Activated CD4-positive, alpha-beta T cell treated with anti-CD3 and anti-CD28 coated beads for 24 hours (primary cell): ENCODE measurements around the gene FRMD6.

Experiments used
- DNase-seq, 2 donors: peaks; one replicate each; pipeline ENCODE4 v3.0.0-alpha.2; 2020; ENCODE audit warnings: low read depth in 2 of 2

Gene FRMD6

DNA sequence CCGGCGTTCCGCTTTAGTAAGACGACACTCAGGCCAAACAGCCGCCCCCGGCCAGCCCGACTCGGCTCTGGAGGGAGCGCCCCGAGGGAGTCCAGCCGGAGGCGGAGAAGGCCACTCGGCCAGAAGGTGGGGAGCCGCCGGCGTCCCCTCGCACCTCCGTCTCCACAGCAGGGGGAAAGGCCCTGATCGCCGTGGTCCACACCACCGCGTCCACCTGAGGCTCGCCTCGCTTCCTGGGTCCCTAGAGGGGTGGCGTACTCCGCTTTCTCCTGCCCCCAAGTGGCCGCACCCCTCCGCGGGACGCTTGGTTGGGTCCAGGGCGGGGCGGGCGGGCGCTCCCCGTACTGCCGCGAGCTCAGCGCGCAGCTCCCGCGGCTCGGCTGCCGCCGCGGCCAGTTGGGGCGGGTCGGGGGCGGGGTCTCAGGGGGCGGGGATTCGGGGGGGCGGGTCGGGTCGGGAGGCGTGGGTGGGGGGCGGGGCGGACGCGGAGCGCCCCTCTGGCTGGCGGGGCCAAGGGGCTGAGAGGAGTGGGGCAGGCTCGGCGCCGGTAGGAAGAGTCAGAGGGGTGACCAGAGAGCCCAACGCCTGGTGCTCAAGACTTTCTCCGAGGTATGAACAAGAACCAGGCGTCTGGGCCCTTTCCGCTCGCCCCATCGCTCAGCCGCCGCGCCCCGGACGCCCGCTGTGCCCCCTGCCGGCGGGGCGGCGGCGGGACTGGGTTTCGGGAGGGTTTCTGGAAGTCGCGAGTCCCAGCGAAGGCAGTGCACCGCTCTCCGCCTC lies at the start of gene FRMD6:
Gene FRMD6 (plus strand): TSS at position 523 of the 780 bp plus-strand sequence. CDS start 37,927 bp downstream, outside the sequence.
- DNase-seq, result peak; percentile 52 to 61

DNA sequence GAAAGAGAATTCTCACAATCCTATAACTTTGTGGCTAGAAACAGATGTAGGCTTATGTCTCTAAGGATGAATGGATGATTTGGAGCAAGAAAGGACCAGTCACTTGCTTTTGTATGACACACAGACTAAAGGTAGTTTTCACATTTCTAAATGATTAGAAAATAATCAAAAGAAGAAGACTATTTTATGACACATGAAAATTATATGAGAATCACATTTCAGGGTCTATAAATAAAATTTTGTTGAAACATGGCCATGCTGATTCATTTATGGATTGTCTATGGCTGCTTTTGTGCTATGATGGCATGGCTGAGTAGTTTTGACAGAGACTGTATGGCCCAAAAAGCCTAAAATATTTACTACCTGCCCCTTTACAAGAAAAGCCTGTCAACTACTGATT lies 49.4 kb upstream of the FRMD6 start:
- DNase-seq, result no peak

DNA sequence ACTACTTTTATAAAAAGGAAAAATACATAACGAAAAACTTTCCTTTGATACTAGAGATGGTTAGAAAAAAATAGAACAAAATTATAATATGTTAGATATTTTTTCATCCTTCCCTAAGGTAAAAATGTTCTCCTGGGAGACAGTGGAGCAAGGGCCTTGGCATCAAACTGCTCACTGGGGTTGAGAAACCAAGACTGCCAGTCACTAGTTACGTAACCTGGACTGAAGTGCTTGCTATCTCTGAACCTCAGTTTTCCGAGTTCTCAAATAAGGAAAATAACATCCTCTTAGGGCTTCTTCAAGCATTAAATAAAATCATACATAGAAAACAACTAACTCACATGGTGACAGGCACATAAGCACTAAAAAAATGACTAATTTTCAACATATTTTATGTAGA lies 48.2 kb upstream of the FRMD6 start:
- no peak for DNase-seq

DNA sequence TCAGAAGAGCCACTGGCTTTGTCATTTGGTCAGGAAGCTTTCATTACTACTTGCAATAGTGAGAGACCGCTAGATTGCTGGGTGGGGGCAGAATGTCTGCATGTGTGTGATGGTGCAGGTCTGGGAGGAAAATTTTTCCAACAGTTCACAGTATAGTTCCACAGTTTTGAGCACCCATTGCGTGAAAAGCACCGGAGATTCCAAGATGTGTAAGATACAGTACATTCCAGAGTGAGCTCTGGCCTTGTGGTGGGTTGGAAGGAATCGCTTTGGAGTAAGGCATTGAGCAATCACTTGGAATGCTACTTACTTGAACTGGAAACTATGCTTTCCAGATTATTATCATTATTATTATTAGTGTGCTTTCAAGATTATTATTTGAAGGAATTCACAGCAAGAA lies 47.6 kb upstream of the FRMD6 start:
- DNase-seq, result no peak

DNA sequence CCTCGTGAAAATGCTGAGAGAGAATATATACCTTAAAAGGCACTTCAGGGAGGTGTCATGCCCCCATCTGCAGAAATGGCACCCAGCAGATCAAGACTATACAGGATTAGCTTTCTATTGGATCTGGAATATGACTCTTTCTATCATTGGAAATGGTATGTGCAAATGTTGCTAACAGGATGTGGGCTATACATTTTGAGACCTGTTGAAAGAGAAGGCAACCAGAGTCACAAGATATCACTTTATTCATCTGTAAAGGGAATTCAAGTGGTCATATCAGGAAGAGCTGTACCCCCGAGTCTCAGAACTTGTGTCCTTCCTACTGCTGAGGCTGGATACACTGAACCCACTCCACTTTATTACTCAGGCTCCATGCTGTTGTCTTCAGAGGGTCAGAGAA lies 46.1 kb upstream of the FRMD6 start:
- no peak for DNase-seq

DNA sequence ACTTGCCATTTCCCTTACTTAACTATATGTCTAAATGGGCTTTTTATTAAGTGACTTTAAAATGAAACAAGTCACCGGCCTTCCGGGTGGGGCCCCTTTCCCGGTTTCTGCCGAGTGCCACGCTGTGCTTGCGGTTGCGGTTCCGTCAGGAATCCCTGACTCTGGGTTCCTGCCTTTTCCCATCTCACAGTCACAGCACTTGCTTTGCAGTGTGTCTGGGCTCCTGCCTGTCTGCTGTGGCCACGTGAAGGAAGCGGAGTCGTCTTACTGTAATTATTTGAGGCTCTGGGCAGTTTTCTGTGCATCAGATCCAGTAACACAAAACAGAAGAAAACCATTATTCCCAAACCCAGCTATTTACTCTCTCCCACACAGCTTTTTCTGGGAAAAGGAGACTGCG lies 44.0 kb upstream of the FRMD6 start:
- DNase-seq, result no peak

DNA sequence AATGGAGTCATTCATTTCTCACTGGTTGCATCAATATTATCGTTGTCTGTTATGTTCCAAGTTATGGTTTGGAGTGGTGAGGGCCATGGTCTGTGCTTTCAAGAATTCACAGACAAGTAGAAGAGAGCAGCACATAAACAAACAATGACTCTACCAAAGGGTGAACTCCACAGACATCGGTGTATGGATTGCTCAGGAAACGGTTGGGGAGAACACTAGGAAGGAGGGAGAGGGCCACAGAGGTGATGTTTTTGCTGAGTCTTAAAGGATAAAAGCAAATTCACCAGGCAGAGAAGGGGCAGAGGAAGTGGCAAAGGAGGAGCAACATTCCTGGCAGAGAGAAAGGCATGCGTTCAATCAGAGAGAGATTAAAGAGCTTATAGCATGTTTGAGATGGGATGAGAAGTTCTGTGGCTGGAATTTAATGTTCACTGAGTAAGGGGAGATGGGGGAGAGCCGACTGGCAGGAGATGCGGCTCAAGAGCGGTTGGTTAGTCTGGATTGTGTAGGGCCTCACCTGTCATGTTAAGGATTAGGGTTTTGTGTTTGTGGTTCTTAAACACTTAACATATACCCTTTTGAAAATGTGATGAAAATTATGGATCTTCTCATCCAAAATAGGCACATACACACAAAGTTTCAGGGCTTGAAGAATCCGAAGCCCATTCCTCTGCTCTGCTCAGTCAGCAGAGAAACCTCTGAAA lies 42.3 kb upstream of the FRMD6 start:
- DNase-seq, result no peak

DNA sequence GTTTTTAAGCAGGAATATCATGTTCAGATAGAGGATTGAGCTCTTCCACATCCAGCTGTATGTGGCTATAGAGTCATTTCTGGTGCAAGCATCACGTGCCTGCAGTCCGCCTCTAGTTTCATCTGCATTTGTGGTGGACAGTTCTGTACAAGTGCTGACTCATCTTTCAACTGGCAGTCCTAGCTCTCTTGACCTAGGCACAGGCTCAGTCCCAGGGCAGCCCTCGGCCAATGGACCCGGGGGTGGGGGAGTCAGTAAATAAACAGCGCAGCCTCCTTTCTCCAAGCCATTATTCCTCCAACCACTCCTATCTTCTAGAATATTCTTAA lies 41.8 kb upstream of the FRMD6 start:
- no peak for DNase-seq

DNA sequence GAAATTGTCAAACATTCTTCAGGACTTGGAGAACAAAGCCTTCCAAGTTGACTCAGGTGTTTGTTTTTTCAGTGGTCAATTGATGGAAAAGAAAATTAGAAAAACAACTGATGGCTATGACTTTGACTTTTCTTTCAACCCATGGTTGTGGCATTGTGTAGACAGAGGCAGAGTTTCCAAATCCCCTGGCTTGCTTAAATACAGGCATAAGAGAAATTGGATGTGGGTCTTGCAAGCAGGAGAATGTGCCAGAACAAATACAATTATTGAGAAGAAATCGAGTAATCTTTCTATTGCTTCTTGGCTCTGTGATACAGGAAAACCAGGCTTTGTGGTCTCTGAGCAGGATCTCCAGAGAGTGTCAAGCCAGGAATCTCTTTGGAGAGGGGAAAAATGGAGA lies 40.9 kb upstream of the FRMD6 start:
- DNase-seq, result no peak

DNA sequence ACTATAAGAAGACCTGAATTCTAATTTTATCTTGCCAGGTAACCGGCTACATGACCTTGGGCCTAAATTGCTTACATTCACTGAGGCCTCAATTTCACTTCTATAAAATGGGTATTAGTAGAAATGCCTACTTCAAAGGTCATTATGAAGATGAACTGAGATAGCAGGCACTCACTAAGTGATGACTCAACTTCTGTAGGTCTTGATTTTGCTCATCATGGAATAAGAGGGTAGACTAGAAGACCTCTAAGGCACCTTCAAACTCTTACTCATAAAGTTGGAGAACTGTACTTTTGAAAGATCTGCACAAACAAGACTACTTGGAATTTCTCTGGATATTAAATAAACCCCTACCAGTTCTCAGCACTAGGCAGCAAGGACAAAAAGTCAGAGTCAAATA lies 39.3 kb upstream of the FRMD6 start:
- DNase-seq, result no peak

DNA sequence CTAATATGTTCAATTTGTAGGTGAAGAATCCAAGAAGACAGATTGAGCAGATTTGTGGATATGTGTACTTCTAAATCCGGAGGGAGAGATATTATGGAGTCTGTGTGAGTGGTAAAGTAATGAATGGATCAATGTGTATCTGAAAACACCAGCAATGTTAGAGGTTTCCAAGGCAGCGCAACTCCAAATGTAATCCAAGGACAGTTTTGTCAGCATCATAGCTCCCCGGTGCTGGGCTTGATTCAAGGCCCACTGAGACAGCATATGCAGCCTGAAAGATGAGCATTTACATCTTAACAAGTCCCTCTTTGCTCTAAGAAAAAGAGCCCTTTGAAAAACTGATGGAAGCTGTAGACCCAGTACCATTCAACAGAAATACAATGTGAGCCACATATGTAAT lies 38.3 kb upstream of the FRMD6 start:
- no peak for DNase-seq

DNA sequence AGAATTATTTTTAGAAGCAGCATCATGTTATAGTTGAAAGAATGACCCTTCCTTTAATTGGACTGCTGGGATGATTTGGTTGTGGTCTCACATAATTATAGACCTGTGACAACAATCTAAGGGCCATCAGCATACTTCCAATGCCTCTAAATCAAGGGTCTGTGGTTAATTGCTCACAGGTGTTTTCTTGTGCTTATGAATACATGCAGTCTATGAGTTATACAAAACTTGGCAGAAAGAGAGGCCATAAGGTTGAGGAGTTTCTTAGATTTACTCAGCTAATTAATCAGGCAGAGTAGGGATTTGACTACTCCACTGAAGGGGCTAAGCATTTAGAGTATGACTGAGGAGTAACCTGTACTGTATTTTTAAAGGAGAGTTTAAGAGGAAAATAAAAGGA lies 37.0 kb upstream of the FRMD6 start:
- DNase-seq, result no peak

DNA sequence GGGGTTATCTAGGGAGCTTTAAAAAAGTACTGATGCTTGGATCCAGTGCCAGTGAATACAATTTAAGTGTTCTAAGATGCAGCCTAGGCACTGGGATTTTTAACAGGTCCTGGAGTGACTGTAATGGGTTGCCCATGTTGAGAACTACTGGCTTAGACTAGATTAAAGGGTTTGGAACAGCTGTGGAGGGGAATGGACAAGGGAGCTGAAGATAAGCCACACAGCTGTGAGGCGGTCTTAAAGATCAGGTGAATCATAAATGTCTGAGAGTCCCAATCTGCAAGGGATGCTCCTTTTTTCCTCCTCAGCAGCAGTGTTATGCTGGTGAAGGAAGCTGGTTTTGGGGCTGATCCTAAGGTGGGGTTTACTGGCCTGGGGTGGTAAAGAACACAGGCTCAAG lies 35.5 kb upstream of the FRMD6 start:
- DNase-seq, result no peak

DNA sequence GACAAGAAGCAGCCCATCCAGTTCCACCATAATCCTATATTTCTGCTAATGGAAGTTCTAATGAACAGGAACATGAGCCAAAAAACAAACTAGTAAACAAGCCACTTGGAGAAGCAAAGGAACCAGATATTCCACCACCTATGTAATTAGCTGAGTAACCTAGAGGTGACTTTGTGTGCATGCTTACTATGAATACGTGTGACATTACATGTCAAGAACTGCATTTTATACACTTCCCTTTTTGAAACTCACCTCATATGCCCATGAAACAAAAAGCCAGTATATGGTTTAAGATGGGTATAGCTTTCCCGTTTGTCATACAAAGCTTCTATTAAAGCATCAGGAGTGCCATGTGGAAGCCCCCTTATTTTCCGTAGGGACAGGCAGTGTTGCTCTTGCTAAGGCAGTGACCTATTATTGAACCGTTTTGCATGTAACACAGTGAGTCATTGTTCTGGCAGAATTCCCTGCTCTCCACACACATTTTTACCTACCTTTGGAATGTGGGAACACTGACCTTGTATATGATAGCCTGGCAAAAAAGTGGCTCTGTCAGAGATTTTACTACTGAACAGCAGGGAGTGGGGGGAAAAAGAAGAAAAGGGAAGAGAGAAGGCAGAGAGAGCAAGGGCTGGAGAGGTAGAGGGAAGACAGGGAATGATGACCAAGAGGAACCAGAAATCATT lies 34.8 kb upstream of the FRMD6 start:
- DNase-seq, result no peak

DNA sequence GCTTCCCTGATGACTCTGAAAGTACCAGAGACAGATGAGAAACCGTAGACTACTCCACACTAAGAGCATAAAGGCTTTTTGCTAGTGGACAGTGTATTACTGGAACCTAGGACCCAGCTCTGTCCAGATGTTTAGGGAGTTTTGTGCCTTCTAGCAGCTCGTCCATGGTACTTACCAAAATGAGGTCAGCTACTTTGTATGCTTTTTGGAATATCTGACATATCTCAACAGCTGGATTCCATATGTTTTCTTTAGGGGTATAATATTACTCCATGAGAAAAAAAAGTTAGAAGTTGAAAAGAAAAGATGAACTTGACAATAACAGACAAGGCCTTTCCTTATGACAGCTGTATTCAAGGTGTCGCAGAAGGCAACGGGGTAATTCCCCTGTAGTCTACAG lies 32.1 kb upstream of the FRMD6 start:
- DNase-seq, result no peak

DNA sequence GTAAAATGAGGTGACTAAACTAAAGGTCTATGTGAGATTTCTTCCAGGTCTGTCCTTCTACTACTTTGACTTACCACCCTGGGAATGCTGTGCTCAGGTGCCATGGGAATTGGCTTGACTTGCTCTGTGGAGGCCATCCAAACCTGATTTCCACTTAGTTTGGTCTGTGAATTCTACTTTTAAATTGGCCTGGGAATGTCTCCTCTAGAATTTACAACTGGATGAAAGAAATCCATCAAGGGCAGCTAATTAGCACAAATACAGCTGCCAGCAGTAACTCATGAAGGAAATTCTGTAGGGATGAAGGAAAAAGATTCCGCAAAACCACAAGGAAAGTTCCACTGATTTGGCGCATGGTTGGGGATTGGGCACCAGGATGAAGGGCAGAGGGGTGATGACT lies 31.7 kb upstream of the FRMD6 start:
- DNase-seq, result no peak

DNA sequence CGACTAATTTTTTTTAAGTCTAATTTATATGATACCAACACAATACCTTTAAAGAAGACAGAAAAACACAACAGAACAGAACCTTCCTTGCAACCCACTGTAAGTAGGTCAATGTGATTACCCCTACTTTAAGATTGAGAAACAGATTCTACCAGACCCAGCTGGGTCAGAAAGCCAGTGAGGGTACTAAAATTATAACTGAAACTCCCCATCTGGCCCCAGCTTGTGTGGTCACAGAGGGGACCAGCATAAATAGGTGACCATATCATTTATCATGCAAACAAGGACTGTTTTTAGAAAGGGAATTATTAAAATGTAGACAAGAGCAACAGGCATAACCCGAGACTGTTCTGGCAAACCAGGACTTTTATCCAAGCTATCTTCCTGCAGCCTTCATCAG lies 30.1 kb upstream of the FRMD6 start:
- DNase-seq, result no peak

DNA sequence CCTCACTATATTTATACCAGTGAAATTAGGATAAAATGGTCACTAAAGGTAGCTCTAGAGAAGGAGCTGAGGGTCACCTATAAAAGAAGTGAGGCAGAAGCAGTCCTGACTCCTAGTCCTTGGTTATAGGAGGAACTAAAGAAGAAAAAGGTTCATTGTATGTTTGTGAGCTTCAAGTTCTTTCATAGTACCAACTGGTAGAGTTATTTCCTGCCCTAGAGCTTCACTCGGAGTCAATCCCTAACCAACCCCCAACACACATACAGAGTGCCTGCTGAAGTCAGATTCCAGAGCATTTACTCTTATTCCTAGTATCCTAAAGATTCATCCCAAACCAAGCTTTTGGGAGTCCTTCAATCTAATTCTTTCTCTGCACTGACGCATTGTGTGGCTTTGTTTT lies 29.3 kb upstream of the FRMD6 start:
- no peak for DNase-seq

DNA sequence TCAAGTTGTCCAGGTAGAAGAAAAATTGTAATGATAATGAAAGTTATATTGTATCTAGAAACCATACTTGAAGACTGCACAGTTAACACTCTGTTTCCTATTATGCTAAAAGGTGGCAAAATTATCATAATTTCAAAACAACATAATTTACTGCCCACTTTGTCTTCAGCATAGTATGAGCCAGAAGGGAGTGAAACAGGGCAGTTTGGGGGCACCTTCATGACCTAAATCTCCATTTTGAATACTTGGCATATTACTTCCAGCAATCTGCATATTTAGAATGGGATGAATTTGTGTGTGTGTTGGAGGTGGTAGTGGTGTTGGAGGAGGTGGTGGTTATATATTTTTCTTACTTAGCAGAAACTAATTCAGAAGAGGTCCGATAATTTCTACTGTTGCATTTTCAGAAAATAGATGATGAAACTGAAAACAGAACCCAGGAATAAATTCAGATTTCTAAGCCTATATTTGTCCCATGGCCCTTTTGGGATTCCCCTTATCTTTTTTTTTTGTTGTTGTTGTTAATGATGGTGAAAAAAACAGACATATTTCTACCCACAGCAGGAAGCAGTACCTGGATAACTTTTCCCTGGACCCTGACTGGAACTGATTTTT lies 26.6 kb upstream of the FRMD6 start:
- DNase-seq, result no peak

DNA sequence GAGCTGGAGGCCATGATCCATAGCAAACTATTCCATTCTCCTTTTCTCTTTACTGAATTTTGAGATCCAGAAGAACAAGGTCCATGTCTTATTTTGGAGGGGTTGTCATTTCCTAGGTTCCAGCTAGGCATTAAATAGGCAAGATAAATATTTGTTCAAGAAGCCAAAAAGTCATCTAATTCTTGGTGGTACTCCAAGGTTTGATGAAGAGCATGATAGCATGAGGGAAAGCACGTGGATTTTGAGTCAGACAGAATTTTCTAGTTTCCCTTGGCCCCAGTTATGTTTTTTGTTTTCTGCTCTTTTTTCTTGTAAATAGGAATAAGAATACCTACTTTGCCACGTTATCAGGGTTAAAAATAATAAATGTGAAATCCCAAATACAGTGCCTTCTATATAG lies 25.5 kb upstream of the FRMD6 start:
- no peak for DNase-seq

DNA sequence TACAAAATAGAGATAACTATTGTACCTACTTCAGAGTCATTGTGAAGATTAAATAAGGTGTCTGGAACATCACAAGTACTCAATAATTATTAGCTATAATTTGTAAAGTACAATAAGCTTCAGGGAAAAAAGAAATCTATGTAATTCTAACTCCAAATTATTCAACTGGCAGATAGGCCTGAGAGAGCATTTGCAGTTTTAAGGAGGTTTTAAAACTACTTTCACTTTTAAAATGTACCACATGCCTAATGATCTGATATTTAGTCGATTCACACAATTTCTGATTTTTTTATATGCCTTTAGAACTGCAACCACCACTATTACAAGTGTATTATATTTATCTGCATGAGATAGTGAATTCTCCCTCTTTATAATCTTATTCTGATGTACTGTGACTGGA lies 24.9 kb upstream of the FRMD6 start:
- no peak for DNase-seq

DNA sequence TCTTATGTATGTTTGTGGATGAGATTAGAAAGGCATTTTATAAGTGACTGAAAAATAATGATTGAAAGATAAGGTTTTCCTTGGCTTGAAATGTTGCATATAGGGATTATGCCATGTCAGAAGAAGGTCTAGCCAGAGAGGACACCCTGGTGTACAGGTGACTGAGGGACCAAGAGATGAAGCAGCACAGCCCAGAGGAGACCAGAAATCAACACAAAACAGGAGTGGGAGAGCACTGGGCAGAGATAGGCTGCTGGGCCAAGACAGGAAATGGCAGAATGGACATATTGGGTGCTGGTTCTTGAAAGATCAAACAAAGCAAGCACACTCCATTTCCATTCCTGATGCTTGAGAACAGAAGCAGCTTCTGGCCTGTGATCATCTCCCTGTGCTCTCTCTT lies 24.4 kb upstream of the FRMD6 start:
- DNase-seq, result no peak

DNA sequence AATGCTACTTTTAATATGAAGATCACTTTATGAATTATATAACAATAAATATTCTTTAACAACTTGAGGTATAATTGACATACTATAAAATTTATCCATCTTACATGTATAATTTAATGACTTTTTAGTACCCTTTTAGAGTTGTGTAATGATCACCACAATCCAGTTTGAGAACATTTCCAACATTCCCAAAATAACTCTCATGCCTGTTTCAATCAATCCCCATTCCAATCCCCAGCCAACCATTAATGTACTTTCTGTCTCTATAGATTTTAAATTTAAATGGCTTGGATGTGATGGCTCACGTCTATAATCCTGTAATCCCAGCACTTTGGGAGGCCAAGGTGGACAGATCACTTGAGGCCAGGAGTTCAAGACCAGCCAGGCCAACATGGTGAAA lies 23.5 kb upstream of the FRMD6 start:
- DNase-seq, result no peak
